Measurements from ENCODE around the gene SUGCT.

DNA sequence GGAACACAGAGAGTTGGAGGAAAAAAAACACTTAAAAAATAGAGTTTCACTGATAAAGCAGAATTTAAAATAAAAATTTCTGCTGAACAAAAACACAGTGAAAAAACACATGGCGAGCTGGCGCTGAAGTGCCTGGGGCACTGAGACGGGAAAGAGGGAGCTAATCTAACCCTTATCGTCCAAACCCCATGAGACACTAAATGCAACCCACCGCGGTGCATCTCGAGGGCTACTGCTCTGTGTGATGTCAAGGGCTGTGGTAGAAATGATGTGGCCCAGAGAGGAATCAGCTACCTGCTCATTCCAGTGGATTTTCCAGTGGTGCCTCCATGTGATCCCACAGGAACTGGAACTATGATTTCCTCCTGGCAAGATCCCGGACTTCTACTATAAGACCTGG, 499.3 kb downstream of the SUGCT start:
- TF ChIP-seq, protein P1, sequence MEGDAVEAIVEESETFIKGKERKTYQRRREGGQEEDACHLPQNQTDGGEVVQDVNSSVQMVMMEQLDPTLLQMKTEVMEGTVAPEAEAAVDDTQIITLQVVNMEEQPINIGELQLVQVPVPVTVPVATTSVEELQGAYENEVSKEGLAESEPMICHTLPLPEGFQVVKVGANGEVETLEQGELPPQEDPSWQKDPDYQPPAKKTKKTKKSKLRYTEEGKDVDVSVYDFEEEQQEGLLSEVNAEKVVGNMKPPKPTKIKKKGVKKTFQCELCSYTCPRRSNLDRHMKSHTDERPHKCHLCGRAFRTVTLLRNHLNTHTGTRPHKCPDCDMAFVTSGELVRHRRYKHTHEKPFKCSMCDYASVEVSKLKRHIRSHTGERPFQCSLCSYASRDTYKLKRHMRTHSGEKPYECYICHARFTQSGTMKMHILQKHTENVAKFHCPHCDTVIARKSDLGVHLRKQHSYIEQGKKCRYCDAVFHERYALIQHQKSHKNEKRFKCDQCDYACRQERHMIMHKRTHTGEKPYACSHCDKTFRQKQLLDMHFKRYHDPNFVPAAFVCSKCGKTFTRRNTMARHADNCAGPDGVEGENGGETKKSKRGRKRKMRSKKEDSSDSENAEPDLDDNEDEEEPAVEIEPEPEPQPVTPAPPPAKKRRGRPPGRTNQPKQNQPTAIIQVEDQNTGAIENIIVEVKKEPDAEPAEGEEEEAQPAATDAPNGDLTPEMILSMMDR (IDR thresholded peaks at IDR 0.05; ENCODE audit: low read depth, low read length) = no peak
- TF ChIP-seq EZH2phosphoT487 (IDR thresholded peaks at IDR 0.05; ENCODE audit: low read depth) = no peak
